ENCODE data around the gene MVK. TPM values are rescaled to one million over a fixed set of nuclear protein-coding genes. Genes with fewer than 3 reads are reported as not detected.

MVK gene
- total RNA-seq, 4 donors from 2014 or later = 3.2 to 14.2 (median 9.1) TPM

- intact Hi-C loops (cut with DNase I; ENCODE audit: low total_unique reads) (no loop called here), in situ Hi-C loops (cut with MboI; ENCODE audit: low sequenced_read_pairs in 4 of 4) (no loop called here)
- no peaks in the 10 kb centered on the region for H3K9me3 ChIP-seq
- DNase-seq (no peak), ATAC-seq (no peak)
- no peak overlapping the region for H3K4me3 ChIP-seq
- H3K27me3 ChIP-seq = no peaks in the 10 kb centered on the region
- H3K4me1 ChIP-seq = no peaks in the 10 kb centered on the region
- TF ChIP-seq POLR2A (IDR thresholded peaks at IDR 0.05) = no peak
- TF ChIP-seq CTCF (IDR thresholded peaks at IDR 0.05 in 4 of 5, conservative IDR thresholded peaks at IDR 0.05 in 1 of 5) = no peak
- H3K36me3 ChIP-seq = no peaks in the 10 kb centered on the region
- H3K27ac ChIP-seq = no peak overlapping the region
These were observed 65.7 kb downstream of the MVK start for GRCh38 chr12:109639151-109639872.

GRCh38 chr12:109640961-109641360 lies 67.4 kb downstream of the MVK start:
- no peak for TF ChIP-seq POLR2A (IDR thresholded peaks at IDR 0.05)
- no peak for TF ChIP-seq CTCF (IDR thresholded peaks at IDR 0.05 in 4 of 5, conservative IDR thresholded peaks at IDR 0.05 in 1 of 5)
- in situ Hi-C loops (cut with MboI; ENCODE audit: low sequenced_read_pairs in 4 of 4) (no loop called here), intact Hi-C loops (cut with DNase I; ENCODE audit: low total_unique reads) (no loop called here)
- Histone ChIP-seq H3K9me3 (no peaks in the 10 kb centered on the region), H3K36me3 (no peaks in the 10 kb centered on the region), H3K27ac (no peak overlapping the region), H3K4me1 (no peaks in the 10 kb centered on the region), H3K27me3 (no peaks in the 10 kb centered on the region), H3K4me3 (no peak overlapping the region)
- ATAC-seq = no peak
- DNase-seq = no peak

GRCh38 chr12:109641422-109641821 lies 67.8 kb downstream of the MVK start:
- Histone ChIP-seq H3K4me1 (no peaks in the 10 kb centered on the region), H3K36me3 (no peaks in the 10 kb centered on the region), H3K27ac (no peak overlapping the region), H3K9me3 (no peaks in the 10 kb centered on the region), H3K27me3 (no peaks in the 10 kb centered on the region), H3K4me3 (no peak overlapping the region)
- no peak for TF ChIP-seq POLR2A (IDR thresholded peaks at IDR 0.05)
- TF ChIP-seq CTCF (IDR thresholded peaks at IDR 0.05 in 4 of 5, conservative IDR thresholded peaks at IDR 0.05 in 1 of 5) = no peak
- intact Hi-C loops (cut with DNase I; ENCODE audit: low total_unique reads) (no loop called here), in situ Hi-C loops (cut with MboI; ENCODE audit: low sequenced_read_pairs in 4 of 4) (no loop called here)
- DNase-seq (no peak), ATAC-seq (no peak)

- H3K27me3 ChIP-seq = no peaks in the 10 kb centered on the region
- no peak for DNase-seq
These were observed 69.0 kb downstream of the MVK start for GRCh38 chr12:109642506-109643132.

GRCh38 chr12:109645194-109645593 lies 71.6 kb downstream of the MVK start:
- Histone ChIP-seq H3K9me3 (no peaks in the 10 kb centered on the region), H3K4me1 (no peaks in the 10 kb centered on the region), H3K27ac (no peak overlapping the region), H3K36me3 (no peaks in the 10 kb centered on the region), H3K4me3 (no peak overlapping the region), H3K27me3 (no peaks in the 10 kb centered on the region)
- in situ Hi-C loops (cut with MboI; ENCODE audit: low sequenced_read_pairs in 4 of 4) = no loop called here
- no peak for DNase-seq
- TF ChIP-seq CTCF (IDR thresholded peaks at IDR 0.05 in 4 of 5, conservative IDR thresholded peaks at IDR 0.05 in 1 of 5) (no peak), POLR2A (IDR thresholded peaks at IDR 0.05) (no peak)
- no peak for ATAC-seq
- intact Hi-C loops (cut with DNase I; ENCODE audit: low total_unique reads) = no loop called here

More at GRCh38 chr12:109642506-109643132, 69.0 kb downstream of the MVK start:
- no peak for ATAC-seq
- TF ChIP-seq POLR2A (IDR thresholded peaks at IDR 0.05) = no peak
- Histone ChIP-seq H3K36me3 (no peaks in the 10 kb centered on the region), H3K4me1 (no peaks in the 10 kb centered on the region), H3K4me3 (no peak overlapping the region), H3K27ac (no peak overlapping the region), H3K9me3 (no peaks in the 10 kb centered on the region)
- in situ Hi-C loops (cut with MboI; ENCODE audit: low sequenced_read_pairs in 4 of 4) (no loop called here), intact Hi-C loops (cut with DNase I; ENCODE audit: low total_unique reads) (no loop called here)

Measured in gastrocnemius medialis (tissue), 4 donors.